Keratinocyte (primary cell): ENCODE measurements around the gene TENM3. TPM values are rescaled to one million over a fixed set of nuclear protein-coding genes. Genes with fewer than 3 reads are reported as not detected.

Experiments
- DNase-seq: peaks from one replicate; pipeline ENCODE4 v3.0.0-alpha.2; 2011; ENCODE audit warnings: low read depth, missing footprints, low spot score
- FAIRE-seq: peaks from 2 replicates; lab custom pipeline; 2011; peaks lifted over from hg19 to GRCh38; lab: Jason Lieb, UNC
- H2AFZ ChIP-seq: 2 replicates; pipeline ENCODE4 v1.6.0; 2012; ENCODE audit warnings: low read length, control low read depth, inconsistent platforms; ENCODE audit not compliant: control insufficient read depth
- H3K27ac ChIP-seq: 2 replicates; pipeline ENCODE4 v1.5.1; 2011; ENCODE audit warnings: low read length; ENCODE audit not compliant: control insufficient read depth, insufficient read depth
- H3K27me3 ChIP-seq: 3 replicates; pipeline ENCODE4 v1.6.0; 2011; ENCODE audit warnings: low read length; ENCODE audit not compliant: control insufficient read depth, insufficient read depth; ENCODE audit errors: extremely low read depth
- H3K36me3 ChIP-seq, 2 experiments: 2 replicates in 1 of 2; 3 replicates in 1 of 2; pipeline ENCODE4 v1.5.1; 2011; ENCODE audit warnings: low read length in 2 of 2, mild to moderate bottlenecking in 1 of 2; ENCODE audit not compliant: control insufficient read depth in 2 of 2, insufficient read depth in 2 of 2; ENCODE audit errors: extremely low read depth in 1 of 2
- H3K4me1 ChIP-seq: 3 replicates; pipeline ENCODE4 v1.5.1; 2011; ENCODE audit warnings: low read length; ENCODE audit not compliant: control insufficient read depth, insufficient read depth; ENCODE audit errors: extremely low read depth
- H3K4me2 ChIP-seq: 3 replicates; pipeline ENCODE4 v1.6.0; 2011; ENCODE audit warnings: low read depth, low read length; ENCODE audit not compliant: control insufficient read depth, insufficient read depth; ENCODE audit errors: extremely low read depth
- H3K4me3 ChIP-seq, 3 experiments: fragments of 200-600 bp in 1 of 3; sonication (generic) in 1 of 3; 2 replicates in 2 of 3; 3 replicates in 1 of 3; pipeline ENCODE4 v1.5.1; 2011 to 2016; ENCODE audit warnings: low read length in 3 of 3, mild to moderate bottlenecking in 3 of 3, control low read depth in 2 of 3, inconsistent platforms in 1 of 3, low read depth in 1 of 3, mixed read lengths in 1 of 3, mixed run types in 1 of 3, moderate library complexity in 1 of 3; ENCODE audit not compliant: control insufficient read depth in 2 of 3, insufficient read depth in 2 of 3; ENCODE audit errors: extremely low read depth in 1 of 3
- H3K79me2 ChIP-seq: 2 replicates; pipeline ENCODE4 v1.6.0; 2012; ENCODE audit warnings: low read length; ENCODE audit not compliant: control insufficient read depth, insufficient read depth
- H3K9ac ChIP-seq: 3 replicates; pipeline ENCODE4 v1.6.0; 2011; ENCODE audit warnings: low read length; ENCODE audit not compliant: control insufficient read depth, insufficient read depth; ENCODE audit errors: extremely low read depth
- H3K9me1 ChIP-seq: 3 replicates; pipeline ENCODE4 v1.6.0; 2011; ENCODE audit warnings: low read length; ENCODE audit not compliant: control insufficient read depth, insufficient read depth; ENCODE audit errors: extremely low read depth
- H3K9me3 ChIP-seq: 2 replicates; pipeline ENCODE4 v1.5.1; 2012; ENCODE audit warnings: low read depth, low read length; ENCODE audit not compliant: control insufficient read depth
- H4K20me1 ChIP-seq: 3 replicates; pipeline ENCODE4 v1.6.0; 2011; ENCODE audit warnings: low read length; ENCODE audit not compliant: control insufficient read depth, insufficient read depth; ENCODE audit errors: extremely low read depth
- EZH2 ChIP-seq: IDR thresholded peaks from one replicate; pipeline ENCODE4 v1.6.1; 2012; ENCODE audit warnings: inconsistent platforms, mild to moderate bottlenecking, low read length, moderate library complexity
- dilution Hi-C: fragments of 300-500 bp; cut with MboI; formaldehyde crosslinking; loops from one replicate; pipeline ENCODE4 v1.7.0; 2020; ENCODE audit warnings: low sequenced_read_pairs; ENCODE audit not compliant: extremely low pct_ligation_motif_present
- polyA plus RNA-seq, 5 experiments: library from polyadenylated mRNA; depleted of rRNA in 3 of 5; stranded (reverse) in 3 of 5; stranded (forward) in 1 of 5; unstranded in 1 of 5; fragments of >200 nt; gene quantifications; 1 replicate in 1 of 5; 2 replicates in 3 of 5; 3 replicates in 1 of 5; pipeline versions ENCODE4 v1.2.1 to v1.2.3, GENCODE V29; 2011 to 2012; ENCODE audit warnings: missing spikeins in 2 of 5, low read depth in 1 of 5, low replicate concordance in 1 of 5
- TF ChIP-seq, protein P1 (sequence below), 3 experiments: IDR thresholded peaks in 1 of 3; conservative IDR thresholded peaks in 1 of 3; optimal IDR thresholded peaks in 1 of 3; 2 replicates in 2 of 3; 3 replicates in 1 of 3; pipeline versions ENCODE3 to v1.5.1; 2011; ENCODE audit warnings: low read length in 3 of 3, mild to moderate bottlenecking in 3 of 3, moderate library complexity in 2 of 3, control low read depth in 1 of 3, inconsistent platforms in 1 of 3; ENCODE audit not compliant: insufficient read depth in 2 of 3; ENCODE audit errors: extremely low read depth in 1 of 3

Gene TENM3
- polyA plus RNA-seq, 1 donor (not counting 4 experiments of a cell fraction or from before 2014, with no cell fraction given): 17.0 TPM

DNA sequence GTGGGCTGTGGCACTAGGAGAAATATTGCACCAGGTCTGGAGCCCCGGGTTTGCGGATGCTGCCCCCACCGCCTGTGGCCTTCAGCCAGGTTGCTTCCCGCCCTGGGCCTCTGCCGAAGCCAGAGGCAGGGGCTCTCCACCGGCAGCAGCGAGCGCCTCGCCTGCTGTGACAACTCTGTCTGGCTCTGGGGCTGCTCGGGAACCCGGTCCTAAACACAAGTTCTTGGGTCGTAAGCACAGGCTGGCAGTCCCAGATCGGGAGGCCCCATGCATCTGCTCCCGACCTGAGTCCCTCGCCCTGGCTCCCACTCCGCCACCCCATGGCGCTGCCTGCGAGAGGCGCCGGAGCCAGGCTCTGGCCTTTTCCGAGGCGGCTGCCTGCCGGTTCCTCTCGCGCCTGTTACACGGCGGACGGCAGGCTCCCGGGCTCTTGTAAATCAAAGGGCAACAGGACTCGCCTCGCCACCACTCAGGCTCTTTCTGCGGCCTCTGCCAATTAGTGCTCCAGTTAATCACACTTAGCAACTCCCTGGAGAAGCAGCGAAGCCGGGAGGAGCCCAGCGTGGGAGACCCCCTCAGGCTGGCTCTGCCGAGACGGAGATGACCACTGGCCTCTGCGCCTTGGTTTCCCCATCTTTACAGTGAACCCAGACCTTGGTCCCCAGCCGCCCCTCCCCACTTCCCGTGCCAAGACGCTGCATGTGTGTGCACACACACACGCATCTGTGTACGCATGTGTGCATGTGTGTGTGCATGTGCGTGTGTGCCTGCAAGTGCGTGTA, 564.8 kb downstream of the TENM3 start:
- peaks cover 8% of the 10 kb centered on the region for H3K4me1 ChIP-seq
- no peak overlapping the region for H3K4me2 ChIP-seq
- no peak overlapping the region for H3K27ac ChIP-seq
- H4K20me1 ChIP-seq: no peaks in the 10 kb centered on the region
- dilution Hi-C loops: no loop called here
- H3K9ac ChIP-seq: no peak overlapping the region
- FAIRE-seq: no peak
- DNase-seq: no peak
- H3K4me3 ChIP-seq: no peak overlapping the region
- H3K79me2 ChIP-seq: no peaks in the 10 kb centered on the region
- H3K36me3 ChIP-seq: no peaks in the 10 kb centered on the region
- peaks cover 14% of the 10 kb centered on the region for H3K9me3 ChIP-seq
- no peaks in the 10 kb centered on the region for H3K9me1 ChIP-seq
- no peaks in the 10 kb centered on the region for H3K27me3 ChIP-seq
- TF ChIP-seq, protein P1, sequence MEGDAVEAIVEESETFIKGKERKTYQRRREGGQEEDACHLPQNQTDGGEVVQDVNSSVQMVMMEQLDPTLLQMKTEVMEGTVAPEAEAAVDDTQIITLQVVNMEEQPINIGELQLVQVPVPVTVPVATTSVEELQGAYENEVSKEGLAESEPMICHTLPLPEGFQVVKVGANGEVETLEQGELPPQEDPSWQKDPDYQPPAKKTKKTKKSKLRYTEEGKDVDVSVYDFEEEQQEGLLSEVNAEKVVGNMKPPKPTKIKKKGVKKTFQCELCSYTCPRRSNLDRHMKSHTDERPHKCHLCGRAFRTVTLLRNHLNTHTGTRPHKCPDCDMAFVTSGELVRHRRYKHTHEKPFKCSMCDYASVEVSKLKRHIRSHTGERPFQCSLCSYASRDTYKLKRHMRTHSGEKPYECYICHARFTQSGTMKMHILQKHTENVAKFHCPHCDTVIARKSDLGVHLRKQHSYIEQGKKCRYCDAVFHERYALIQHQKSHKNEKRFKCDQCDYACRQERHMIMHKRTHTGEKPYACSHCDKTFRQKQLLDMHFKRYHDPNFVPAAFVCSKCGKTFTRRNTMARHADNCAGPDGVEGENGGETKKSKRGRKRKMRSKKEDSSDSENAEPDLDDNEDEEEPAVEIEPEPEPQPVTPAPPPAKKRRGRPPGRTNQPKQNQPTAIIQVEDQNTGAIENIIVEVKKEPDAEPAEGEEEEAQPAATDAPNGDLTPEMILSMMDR (optimal IDR thresholded peaks at IDR 0.05 in 1 of 3, IDR thresholded peaks at IDR 0.05 in 1 of 3, conservative IDR thresholded peaks at IDR 0.05 in 1 of 3; ENCODE audit: extremely low read depth in 1 of 3, insufficient read depth in 2 of 3, low read length in 3 of 3): no peak
- no peak for TF ChIP-seq EZH2
- H2AFZ ChIP-seq: no peak overlapping the region

DNA sequence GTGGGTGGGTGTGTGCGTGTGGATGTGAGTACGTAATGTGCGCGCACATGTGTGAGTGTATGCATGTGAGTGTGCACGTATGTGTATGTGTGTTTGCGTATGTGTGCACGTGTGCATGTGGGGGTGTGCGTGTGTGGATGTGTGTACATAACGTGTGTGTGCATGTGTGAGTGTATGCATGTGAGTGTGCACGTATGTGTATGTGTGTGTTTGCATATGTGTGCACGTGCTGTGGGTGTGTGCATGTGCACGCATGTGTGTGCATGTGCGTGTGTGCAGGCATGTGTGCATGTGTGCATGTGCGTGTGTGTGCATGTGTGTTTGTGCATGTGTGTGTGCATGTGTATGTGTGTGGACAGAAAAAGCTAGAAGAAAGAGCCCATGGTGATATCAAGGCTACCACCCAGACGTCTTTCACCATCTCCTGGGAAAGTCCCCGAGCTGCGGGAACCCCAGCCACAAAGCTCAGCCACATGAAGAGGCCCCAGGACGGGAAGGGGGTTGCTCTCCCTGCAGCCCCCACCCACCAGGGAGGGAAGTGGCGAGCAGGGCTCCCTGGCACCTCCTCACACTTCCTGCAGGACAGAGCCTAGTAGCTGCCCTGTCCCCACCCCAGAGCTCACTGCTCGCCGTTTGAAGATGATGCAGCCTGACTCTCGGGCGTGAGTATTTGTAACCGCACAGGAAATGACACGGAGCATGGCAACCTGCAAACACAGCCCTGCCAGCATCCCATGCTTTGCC, 565.6 kb downstream of the TENM3 start:
- no peaks in the 10 kb centered on the region for H3K79me2 ChIP-seq
- no peak for DNase-seq
- no peak overlapping the region for H3K27ac ChIP-seq
- no peak for FAIRE-seq
- H3K4me1 ChIP-seq: peaks cover 10% of the 10 kb centered on the region
- dilution Hi-C loops: no loop called here
- no peak for TF ChIP-seq EZH2
- TF ChIP-seq, protein P1 (optimal IDR thresholded peaks at IDR 0.05 in 1 of 3, IDR thresholded peaks at IDR 0.05 in 1 of 3, conservative IDR thresholded peaks at IDR 0.05 in 1 of 3; ENCODE audit: extremely low read depth in 1 of 3, insufficient read depth in 2 of 3, low read length in 3 of 3): no peak
- H3K4me3 ChIP-seq: no peak overlapping the region
- no peaks in the 10 kb centered on the region for H3K27me3 ChIP-seq
- no peaks in the 10 kb centered on the region for H3K9me1 ChIP-seq
- H4K20me1 ChIP-seq: no peaks in the 10 kb centered on the region
- no peaks in the 10 kb centered on the region for H3K36me3 ChIP-seq
- peaks cover 16% of the 10 kb centered on the region for H3K9me3 ChIP-seq
- no peak overlapping the region for H2AFZ ChIP-seq
- no peak overlapping the region for H3K9ac ChIP-seq
- H3K4me2 ChIP-seq: no peak overlapping the region
